Kidney (tissue), 14 donors: ENCODE data around the gene SLC66A2. TPM values are rescaled to one million over a fixed set of nuclear protein-coding genes. Genes with fewer than 3 reads are reported as not detected.

ENCODE experiments used
- DNase-seq, 5 donors: peaks; one replicate each; pipeline ENCODE4 v3.0.0-alpha.2; 2013 to 2020
- FAIRE-seq: peaks from 2 replicates; lab custom pipeline; 2012; peaks lifted over from hg19 to GRCh38; lab: Jason Lieb, UNC
- H3K27ac ChIP-seq, 2 donors: one replicate each; pipeline ENCODE4 v1.7.0; 2013; ENCODE audit warnings: low read depth in 2 of 2, low read length in 2 of 2, inconsistent platforms in 1 of 2
- H3K27me3 ChIP-seq: one replicate; pipeline ENCODE4 v1.7.1; 2013; ENCODE audit warnings: low read length, inconsistent platforms; ENCODE audit not compliant: control insufficient read depth, insufficient read depth
- H3K36me3 ChIP-seq, 3 donors: one replicate each; pipeline versions ENCODE4 v1.7.0 to v1.7.1; 2013; ENCODE audit warnings: low read length in 3 of 3, control low read depth in 1 of 3, inconsistent platforms in 1 of 3; ENCODE audit not compliant: insufficient read depth in 3 of 3, control insufficient read depth in 2 of 3
- H3K4me1 ChIP-seq, 3 donors: one replicate each; pipeline versions ENCODE4 v1.7.0 to v1.7.1; 2013; ENCODE audit warnings: low read length in 3 of 3, inconsistent platforms in 1 of 3, low read depth in 1 of 3; ENCODE audit not compliant: control insufficient read depth in 2 of 3, insufficient read depth in 2 of 3
- H3K4me3 ChIP-seq, 3 donors: one replicate each; pipeline versions ENCODE4 v1.7.0 to v1.8.1; 2013; ENCODE audit warnings: low read length in 3 of 3, control low read depth in 1 of 3, inconsistent platforms in 1 of 3
- H3K9ac ChIP-seq, 3 donors: one replicate each; pipeline versions ENCODE4 v1.7.0 to v1.7.1; 2013; ENCODE audit warnings: low read length in 3 of 3, control low read depth in 1 of 3, inconsistent platforms in 1 of 3
- H3K9me3 ChIP-seq, 3 donors: one replicate each; pipeline versions ENCODE4 v1.7.0 to v1.7.1; 2013; ENCODE audit warnings: low read length in 3 of 3, control low read depth in 1 of 3, inconsistent platforms in 1 of 3; ENCODE audit not compliant: control insufficient read depth in 2 of 3, insufficient read depth in 1 of 3
- CTCF ChIP-seq: IDR thresholded peaks from 3 replicates; pipeline ENCODE4 v1.5.1; 2012; ENCODE audit warnings: mild to moderate bottlenecking, moderate library complexity, borderline replicate concordance; ENCODE audit not compliant: insufficient read depth; ENCODE audit errors: extremely low read depth
- intact Hi-C: fragments of 100-400 bp; cut with DNase I; formaldehyde crosslinking; loops from one replicate; pipeline ENCODE4 v1.11.1; 2022
- polyA plus RNA-seq: library from polyadenylated mRNA; stranded (reverse); fragments of 350-450 nt; fragmentation: Illumina TruSeq; extraction: RNeasy Lipid Tissue Mini Kit (QIAGEN cat#74804); gene quantifications from one replicate; pipeline ENCODE4 v1.2.3, GENCODE V29; 2014; ENCODE audit warnings: low read depth, low replicate concordance; ENCODE audit not compliant: insufficient read depth
- total RNA-seq: library from RNA; stranded (reverse); fragmentation: NEBNext Ultra II Directional; extraction: Animal tissue kit (Norgen Biotek cat#: 25700); gene quantifications from one replicate; pipeline ENCODE4 v1.2.1, GENCODE V29; 2021
- donor health status: control.
- donor health status: control.
- donor health status: control.
- donor health status: control.
- donor health status: control.
- donor health status: DM: yes; HTN: yes; CAD: no.
- donor health status: Normal renal cell carcinoma (clear cell type).

SLC66A2 gene
- total and polyA plus RNA-seq, 2 donors from 2014 or later: 41.9 to 45.5 TPM

GRCh38 chr18:79875931-79876461 lies 75.5 kb downstream of the SLC66A2 start:
- Histone ChIP-seq H3K4me3 (no peak overlapping the region), H3K9me3 (no peaks in the 10 kb centered on the region), H3K27me3 (no peaks in the 10 kb centered on the region), H3K36me3 (no peaks in the 10 kb centered on the region), H3K4me1 (peaks cover 0 to 2% (median 0%) of the 10 kb centered on the region in 3 donors), H3K27ac (no peak overlapping the region), H3K9ac (no peak overlapping the region)
- DNase-seq (no peak), FAIRE-seq (no peak)
- no peak for TF ChIP-seq CTCF
- intact Hi-C loops: no loop called here

GRCh38 chr18:79875531-79875919 lies 75.9 kb downstream of the SLC66A2 start:
- TF ChIP-seq CTCF: no peak
- Histone ChIP-seq H3K4me3 (no peak overlapping the region), H3K27ac (no peak overlapping the region), H3K9ac (no peak overlapping the region), H3K4me1 (peaks cover 0 to 2% (median 0%) of the 10 kb centered on the region in 3 donors), H3K36me3 (no peaks in the 10 kb centered on the region), H3K9me3 (no peaks in the 10 kb centered on the region), H3K27me3 (no peaks in the 10 kb centered on the region)
- DNase-seq (no peak), FAIRE-seq (no peak)
- intact Hi-C loops: no loop called here

GRCh38 chr18:79874553-79875530 lies 76.6 kb downstream of the SLC66A2 start:
- Histone ChIP-seq H3K9ac (no peak overlapping the region), H3K4me3 (no peak overlapping the region), H3K4me1 (peaks cover 0 to 2% (median 0%) of the 10 kb centered on the region in 3 donors), H3K9me3 (no peaks in the 10 kb centered on the region), H3K36me3 (no peaks in the 10 kb centered on the region), H3K27me3 (no peaks in the 10 kb centered on the region), H3K27ac (no peak overlapping the region)
- FAIRE-seq (no peak), DNase-seq (peak in 1 of 5 donors; percentile 24)
- no peak for TF ChIP-seq CTCF
- intact Hi-C loops: no loop called here
